Raji (cell line): ENCODE results near the gene ACCSL.

Experiments used
- POLR2A ChIP-seq: IDR thresholded peaks from 2 replicates; pipeline ENCODE4 v1.6.1; 2011; ENCODE audit warnings: low read depth, low read length, control low read depth; ENCODE audit not compliant: insufficient read depth

The ACCSL gene

DNA sequence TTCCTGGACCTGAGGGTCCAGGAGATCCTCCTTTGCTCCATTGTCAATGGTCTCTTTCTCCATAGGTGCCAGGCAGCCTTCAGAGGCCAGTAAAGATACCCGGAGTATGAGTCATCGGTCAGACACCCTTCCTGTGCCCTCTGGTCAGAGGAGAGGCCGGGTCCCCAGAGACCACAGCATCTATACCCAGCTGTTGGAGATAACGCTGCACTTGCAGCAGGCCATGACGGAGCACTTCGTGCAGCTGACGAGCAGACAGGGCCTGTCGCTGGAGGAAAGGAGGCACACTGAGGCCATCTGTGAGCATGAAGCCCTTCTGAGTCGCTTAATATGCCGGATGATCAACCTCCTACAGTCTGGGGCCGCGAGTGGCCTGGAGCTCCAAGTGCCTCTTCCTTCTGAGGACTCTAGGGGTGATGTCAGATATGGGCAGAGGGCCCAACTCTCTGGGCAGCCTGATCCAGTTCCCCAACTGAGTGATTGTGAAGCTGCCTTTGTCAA, at the start of gene ACCSL:
Gene ACCSL, plus strand, starts transcription at position 51 of the 501 bp plus-strand sequence. Its CDS starts 56 bp downstream, at position 107.
- TF ChIP-seq POLR2A = no peak

GRCh38 chr11:43998308-43998707, 49.5 kb upstream of the ACCSL start:
- TF ChIP-seq POLR2A = no peak

DNA sequence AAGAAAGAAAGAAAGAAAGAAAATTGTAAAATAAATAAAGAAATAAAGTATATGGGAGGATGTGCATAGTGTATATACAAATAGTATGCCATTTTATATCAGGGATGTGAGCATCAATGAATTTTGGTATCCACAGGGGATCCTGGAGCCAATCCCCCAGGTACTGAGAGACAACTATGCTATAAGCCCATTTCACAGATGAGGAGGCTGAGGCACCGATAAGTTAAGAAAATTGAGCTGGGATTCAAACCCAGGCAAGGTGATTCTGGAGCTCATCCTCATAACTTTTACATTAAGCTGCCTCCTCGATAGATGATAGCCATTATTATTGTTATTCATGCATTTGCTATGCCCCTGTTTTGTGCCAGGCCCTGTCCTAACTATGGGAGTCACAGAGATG, 47.0 kb upstream of the ACCSL start:
- TF ChIP-seq POLR2A = no peak

- no peak for TF ChIP-seq POLR2A
These were observed 45.3 kb upstream of the ACCSL start for GRCh38 chr11:44002191-44003093.

DNA sequence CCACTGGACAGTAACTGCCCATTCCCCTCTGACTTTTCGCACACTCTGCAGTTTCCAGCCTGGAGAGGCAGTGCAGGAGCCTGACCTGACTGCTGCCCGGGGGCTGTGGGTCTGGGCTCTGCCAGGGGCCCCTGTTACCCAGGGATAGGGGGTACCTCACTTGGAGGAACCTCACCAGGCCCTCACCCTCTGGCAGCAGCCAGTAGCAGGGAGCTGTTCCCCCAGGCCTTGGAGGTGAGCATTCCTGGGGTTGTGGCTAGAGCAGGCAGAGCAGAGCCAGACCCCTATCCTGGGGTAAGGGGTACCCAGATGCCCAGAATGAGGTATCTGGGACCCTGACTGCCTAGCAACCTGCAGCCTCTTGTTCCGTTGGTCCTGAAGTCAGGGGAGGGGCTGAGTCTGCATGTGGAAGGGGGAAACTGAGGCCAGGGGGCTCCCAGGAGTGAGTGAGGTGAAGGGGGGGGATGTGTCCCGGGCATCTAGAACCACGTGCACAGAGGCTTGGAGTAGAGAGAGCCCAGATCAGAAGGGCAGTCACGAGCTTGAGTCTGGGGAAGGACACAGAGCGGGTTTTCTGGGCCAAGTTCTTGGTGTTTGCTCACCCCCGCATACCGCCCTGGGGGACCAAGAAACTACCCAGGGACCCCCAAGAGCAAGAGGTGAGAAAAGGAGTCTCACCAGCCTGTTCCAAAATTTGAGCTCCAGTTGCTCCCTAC, 43.9 kb upstream of the ACCSL start:
- no peak for TF ChIP-seq POLR2A

DNA sequence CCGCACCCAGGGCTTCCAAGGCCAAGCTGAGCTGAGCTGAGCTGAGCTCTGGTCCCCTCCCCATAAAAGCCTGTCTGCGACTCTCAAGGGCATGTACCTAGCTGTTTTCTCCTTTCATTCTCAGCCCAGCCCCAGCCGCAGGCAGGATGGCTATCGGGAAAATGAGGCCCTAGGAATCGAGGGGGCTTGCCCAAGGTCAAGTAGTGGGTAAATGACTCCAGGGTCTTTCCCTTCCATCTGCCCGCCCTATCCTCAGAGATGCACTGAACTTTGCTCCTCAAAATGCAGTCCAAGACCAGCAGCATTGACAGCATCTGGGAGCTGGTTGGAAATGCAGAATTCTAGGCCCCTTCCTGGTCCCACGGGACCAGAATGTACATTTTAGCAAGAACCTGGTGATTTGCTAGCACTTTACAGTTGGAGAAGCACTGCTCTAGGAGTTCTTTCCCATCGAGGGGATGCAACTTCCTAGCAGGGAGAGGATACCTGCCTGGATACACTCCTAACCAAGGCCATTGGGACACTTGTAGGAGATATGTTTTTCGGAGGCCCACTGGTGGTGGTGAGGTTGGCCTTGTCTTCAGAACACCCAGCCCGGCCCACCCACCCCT, 43.2 kb upstream of the ACCSL start:
- TF ChIP-seq POLR2A = no peak

DNA sequence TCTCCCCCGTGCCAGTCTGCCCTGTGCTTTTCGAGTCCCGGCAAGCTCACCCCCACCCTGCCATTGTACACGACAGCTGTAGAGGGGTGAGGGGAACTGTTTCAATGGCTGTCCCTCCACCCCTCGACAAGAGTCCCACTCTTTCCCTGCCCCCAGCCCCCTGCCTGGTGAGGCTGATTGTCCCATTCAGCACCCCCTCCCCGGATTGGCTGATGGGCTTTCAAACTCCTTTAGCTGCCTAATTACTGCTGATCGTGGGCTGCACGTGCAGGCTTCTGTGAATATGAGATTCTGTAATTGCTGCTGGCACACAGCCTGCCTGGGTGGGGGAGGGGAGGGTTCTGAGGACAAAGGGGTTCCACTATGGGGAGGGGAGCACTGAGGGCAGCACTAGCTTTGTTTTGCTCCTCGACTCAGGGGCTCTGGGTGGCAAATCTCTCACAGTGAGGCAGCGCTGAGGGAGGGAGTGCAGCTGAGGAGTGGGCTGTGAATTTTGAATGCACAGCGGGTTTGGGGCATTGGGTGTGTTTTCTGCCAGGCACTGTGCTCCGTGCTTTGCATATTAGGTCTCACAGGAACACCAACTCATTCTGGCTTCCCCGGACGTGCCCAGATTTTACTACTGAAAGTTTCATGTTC, 42.6 kb upstream of the ACCSL start:
- no peak for TF ChIP-seq POLR2A

GRCh38 chr11:44005956-44006355, 41.8 kb upstream of the ACCSL start:
- no peak for TF ChIP-seq POLR2A

DNA sequence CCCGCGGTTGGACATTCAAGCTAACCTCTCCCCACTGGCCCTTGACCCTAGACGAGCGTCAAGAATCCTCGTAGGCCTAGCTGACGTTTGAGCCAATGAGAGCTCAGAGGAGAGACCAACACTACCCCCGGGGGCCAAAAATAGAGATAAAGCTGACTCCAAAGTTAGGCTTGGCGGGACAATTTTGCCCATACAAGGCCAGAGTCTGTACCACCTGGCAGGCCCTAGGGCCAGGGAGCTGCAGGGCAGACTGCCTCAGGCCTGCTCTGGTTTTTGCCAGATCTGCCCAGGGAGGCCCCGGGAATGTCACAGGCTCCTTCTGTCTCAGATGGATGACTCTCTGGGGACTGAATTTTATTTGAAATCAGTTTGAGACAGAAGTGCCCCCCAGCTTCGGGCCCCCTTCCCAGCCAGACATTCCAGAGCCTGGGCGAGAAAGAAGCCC, 40.8 kb upstream of the ACCSL start:
- TF ChIP-seq POLR2A = no peak

DNA sequence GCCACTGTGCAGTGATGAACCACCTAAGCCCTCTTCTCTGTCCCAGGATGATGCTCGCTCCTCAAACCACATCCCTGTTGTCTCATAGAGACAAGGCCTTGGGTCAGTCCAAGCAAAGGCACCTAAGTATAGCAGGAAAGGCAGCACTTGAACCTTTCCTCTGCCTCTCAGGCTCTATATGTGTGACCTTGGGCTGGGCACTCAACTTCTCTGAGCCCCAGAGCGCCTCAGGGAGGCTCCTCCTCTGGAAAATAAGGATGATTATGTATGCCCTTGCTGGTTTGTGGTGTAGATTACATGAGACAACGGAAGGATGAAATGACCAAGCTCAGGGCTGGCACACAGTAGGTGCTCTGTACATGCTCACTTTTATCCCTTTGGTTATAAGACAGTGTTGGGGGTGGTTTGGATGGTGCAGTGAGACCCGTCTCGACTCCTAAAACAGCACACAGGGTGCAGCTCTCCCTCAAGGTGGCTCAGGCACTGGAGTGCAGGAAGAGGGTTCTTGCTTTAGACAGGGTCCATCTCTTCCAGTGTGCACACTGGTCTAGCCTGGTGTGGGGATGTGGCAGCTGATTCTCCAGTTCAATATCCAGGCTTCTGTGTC, 40.2 kb upstream of the ACCSL start:
- no peak for TF ChIP-seq POLR2A

DNA sequence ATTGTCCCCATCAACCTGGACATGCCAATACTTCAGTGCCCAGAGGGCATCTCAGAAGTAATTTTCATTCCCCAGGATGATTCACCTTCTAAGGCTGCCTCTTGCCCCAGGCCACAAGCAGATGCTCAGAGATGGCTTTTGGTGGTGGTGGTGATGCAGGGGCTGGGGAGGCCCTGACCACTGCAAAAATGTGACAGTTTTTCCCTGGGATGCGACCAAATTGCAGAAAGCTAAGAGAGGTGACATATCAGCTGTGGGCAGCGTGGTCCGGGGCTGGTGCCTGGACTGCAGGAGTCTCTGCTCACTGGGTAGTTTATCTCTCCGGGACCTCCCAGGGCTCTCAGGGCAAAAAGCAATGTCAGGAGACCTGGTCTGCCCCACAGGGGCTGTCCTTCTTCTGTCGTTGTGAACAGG, 39.7 kb upstream of the ACCSL start:
- TF ChIP-seq POLR2A = no peak

DNA sequence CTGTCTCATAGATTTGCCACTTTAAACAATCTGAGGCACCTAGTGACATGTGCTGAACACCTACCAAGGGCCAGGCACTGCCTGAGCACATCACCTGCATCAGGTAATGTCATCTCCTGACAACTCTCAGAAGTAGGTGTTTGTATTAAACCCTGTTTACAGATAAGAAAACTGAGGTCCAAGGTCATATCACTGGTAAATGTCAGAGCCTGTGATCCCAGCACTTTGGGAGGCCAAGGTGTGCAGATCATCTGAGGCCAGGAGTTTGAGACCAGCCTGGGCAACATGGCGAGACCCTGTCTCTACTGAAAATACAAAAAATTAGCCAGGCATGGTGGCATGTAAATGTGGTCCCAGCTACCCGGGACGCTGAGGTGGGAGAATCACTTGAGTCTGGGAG, 39.1 kb upstream of the ACCSL start:
- no peak for TF ChIP-seq POLR2A

DNA sequence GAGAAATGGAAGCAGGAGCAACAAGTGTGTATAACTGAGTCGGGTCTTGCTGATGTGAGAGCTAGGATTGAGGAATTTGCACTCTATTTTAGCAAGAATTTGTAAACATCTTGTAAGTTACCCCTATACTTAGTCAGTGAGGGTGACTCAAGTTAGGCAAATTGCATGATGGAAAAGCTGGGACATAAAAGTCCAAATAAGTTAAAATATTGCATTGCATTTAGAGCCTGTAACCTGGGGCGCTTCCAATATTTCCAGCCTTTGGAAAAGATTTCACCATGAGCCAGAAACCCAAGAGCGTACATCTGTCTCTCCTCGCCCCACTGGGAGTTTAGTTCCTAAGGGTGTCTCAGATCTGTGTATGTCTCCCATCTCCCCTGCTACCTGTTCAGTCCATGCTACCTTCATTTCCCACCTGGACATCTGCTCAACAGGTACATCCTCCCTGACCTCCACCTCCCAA, 37.0 kb upstream of the ACCSL start:
- TF ChIP-seq POLR2A = no peak

DNA sequence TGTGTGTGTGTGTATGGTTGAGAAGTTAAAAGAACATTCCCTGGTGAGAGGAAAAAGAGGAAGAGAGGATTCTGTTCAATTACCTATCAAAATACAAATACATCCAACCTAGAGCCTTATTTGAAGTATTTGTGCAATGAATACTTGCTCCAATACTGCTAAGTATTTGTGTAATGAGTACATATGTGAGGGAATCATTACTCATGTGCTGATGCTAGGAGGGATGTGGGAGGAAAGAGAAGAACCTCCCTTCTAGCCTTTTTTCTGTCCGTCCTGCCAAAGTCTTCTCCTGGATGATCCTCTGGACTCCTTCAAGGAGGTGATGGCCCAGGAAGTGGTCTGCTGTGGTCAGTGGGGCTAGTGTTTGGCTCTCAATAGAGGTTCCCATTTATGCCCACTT, 36.0 kb upstream of the ACCSL start:
- TF ChIP-seq POLR2A = no peak

- TF ChIP-seq POLR2A = no peak
These were observed 32.7 kb upstream of the ACCSL start for GRCh38 chr11:44014968-44015623.

DNA sequence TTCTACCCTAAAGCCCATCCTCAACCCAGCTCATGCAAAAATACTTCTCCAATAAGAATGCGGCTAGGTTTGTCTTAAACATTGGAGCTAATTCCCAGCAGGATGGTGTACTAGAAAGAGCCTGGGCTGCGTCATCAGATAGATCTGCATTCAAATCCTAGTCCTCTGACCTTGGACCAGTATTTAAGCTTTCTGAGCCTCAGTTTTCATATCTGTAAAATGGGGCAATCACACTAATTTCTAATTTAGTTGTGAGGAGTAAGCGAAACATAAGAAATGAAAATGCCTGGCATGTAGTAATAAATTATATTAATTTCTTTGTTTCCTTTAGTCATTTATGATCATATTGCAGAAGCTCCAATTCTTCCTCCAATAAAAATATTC, 32.2 kb upstream of the ACCSL start:
- no peak for TF ChIP-seq POLR2A
